DMS53 treated with DMSO at 0.1 percent for 48 hours (cell line): ENCODE measurements around the gene SLC38A8.

Experiments used
- DNase-seq: peaks from one replicate; lab custom pipeline; 2025; ENCODE audit not compliant: unreplicated experiment; lab: John Stamatoyannopoulos, UW

Gene SLC38A8

DNA sequence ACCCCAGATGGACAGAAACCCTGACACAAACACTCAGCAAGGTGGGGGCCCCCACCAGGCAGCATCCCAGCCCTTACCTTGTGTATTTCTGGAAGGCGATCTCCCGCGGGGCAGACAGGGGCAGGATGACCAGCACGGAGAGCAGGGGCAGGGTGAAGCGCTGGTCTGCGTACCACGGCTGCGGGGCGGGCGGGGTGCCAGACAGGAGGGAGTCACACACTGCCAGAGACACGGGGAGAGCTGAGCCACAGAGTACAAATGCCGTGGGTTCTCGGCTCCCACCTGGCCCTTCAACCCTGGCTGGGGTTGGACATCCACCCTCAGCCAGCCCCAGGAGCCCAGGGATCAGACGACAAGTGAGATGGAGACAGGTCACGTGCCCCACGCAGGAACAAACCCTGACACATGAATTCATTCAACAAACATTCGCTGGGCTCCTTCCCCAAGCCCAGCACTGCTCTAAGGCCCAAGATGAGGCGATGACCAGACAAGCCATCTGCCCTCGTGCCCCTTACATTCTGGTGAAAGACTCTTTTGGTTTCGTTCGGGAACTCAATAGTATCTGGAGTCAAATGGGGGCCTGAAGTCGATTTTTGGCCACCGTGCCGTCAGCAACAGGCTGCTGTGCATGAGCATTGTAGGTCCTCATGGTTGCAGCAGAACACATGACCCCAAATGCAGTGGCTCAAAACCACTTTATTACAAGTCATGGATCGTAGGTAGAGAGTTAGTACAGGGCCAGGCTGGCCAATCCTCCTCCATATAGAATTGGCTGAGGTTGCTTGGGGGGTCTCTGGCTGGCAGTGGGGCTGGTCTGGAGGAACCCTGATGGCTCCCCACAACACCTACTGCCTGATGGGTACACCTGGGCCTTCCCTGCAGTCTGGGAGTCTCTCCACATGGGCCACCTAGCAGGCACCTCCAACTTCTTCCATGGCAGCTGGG, 9.1 kb downstream of the SLC38A8 start:
- DNase-seq = no peak

DNA sequence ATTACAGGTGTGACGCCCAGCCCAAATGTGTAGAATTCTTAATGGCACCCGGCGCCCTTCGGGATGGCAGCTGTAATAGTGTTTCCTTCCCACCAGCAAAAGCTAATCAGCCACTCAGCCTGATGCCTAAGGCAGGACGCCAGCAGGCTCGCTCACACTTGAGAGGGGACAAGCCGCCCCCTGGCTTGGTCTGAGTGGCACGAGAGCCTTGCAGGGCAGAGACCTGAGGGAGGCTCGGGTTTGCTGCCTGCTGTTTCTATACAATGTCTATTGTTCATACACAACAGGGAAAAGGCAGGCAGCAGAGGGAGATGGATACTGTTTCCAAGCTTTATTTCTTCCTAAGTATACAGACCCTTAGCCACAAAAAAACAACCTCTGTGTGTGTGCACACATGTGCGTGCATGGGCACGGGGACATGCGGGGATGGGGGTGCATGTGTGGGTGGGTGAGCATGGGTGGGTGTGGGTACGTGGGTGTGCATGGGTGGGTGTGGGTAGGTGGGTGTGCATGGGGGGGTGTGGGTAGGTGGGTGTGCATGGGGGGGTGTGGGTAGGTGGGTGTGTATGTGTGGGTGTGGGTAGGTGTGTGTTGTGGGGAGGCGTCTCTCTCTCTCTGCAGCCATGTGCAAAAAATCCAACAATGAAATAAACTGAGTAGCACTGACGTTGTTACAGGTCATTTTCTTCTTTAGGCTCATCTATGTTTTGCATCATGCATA, 10.0 kb downstream of the SLC38A8 start:
- no peak for DNase-seq

DNA sequence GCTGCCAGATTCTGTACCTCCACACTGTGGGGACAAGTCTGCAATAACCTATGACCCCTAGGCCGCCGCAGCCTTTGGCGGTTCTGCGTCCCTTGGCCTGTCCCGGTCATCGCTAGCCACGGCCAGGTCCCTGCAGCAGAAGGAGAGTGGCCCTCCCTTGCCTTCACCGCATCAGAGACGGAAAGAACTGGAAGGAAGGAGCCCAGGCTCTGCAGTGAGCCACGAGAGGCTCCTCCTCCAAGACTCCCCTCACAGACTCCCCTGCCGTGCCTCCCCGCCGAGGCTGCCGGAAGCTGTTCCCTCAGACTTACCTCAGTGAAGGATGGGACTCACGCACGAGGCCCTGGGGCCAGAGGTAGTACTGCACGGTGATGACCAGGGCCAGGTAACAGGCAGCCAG, 11.0 kb downstream of the SLC38A8 start:
- DNase-seq = no peak

DNA sequence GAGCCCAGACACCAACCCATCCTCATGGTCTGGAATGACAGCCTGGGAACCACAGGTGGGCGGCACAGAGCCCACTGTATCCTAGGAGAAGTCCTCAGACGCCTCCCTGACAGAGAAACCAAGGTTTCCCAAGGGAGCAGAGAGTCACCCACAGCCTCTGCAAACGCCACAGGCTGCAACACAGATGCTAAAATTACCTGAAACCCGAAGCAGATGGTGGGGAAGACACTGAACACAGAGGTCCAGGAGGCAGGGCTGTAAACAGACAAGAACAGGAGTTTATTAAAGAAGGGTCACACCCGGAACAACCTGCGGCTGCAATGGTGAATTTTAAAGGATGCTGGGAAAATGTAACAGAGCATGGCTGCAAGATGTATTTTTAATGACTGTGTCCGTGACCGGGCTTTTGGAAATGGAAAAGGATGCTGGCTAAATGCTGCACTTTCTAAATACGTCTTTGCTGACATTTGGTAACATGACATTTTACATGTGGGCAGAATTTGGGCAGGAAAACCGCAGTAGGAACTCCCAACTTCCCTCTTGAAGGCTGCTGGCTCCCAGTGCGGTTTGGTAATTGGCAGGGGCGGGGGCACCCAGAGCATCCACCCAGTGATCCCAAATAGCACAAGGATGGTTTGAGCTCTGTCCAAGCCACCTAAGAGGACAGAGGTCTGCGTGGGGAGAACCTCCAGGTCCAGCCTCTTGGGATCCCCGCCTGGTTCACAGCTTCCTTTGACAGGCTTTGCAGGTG, 13.1 kb downstream of the SLC38A8 start:
- DNase-seq = no peak

DNA sequence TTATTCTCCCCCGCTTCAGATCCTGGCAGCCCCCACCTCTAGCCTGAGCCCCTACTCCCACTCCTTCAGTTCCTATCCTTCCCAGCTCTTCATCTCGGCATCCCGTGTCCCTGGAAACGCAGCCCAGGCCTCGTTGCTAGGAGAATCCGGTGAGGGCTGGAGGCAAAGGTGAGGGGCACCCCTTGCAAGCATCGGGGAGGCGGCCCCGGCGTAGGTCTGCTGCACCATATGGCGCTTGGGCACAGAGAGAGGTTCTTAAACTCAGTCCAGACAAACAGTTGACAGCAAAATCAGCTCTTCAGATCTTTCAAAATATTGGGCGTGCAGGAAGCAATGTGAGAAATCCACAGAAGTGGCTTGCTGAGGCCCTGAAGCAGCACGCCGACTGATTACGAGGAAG, 15.0 kb downstream of the SLC38A8 start:
- no peak for DNase-seq

GRCh38 chr16:84026606-84027005, 16.0 kb downstream of the SLC38A8 start:
- DNase-seq = no peak

GRCh38 chr16:84024854-84025253, 17.7 kb downstream of the SLC38A8 start:
- no peak for DNase-seq

DNA sequence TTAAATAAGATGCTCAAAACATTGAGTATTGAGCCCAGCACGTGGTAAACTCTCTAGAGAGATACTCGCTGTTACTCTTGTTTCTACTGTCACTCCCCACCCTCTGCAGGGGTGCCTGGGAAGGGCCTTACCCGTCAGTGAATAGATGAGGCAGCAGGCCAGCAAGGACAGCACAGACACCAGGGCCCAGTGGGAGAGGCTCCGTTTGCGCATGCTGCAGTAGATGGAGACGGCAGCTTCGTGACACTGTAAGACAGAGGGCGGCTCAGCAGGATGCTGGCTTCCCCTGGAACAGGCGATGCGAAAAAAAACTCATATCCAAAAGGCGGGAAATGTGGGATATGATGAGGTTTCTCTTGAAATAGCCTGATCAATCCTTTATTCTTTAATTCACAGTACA, 20.0 kb downstream of the SLC38A8 start:
- DNase-seq = no peak

GRCh38 chr16:84021488-84021887, 21.1 kb downstream of the SLC38A8 start:
- DNase-seq = no peak

GRCh38 chr16:84020353-84020752, 22.2 kb downstream of the SLC38A8 start:
- DNase-seq = no peak

- DNase-seq = no peak
These were observed 23.9 kb downstream of the SLC38A8 start for GRCh38 chr16:84018710-84019109.

GRCh38 chr16:84016477-84016876, 26.1 kb downstream of the SLC38A8 start:
- no peak for DNase-seq

- DNase-seq = no peak
These were observed 27.2 kb downstream of the SLC38A8 start for GRCh38 chr16:84015399-84015798.

DNA sequence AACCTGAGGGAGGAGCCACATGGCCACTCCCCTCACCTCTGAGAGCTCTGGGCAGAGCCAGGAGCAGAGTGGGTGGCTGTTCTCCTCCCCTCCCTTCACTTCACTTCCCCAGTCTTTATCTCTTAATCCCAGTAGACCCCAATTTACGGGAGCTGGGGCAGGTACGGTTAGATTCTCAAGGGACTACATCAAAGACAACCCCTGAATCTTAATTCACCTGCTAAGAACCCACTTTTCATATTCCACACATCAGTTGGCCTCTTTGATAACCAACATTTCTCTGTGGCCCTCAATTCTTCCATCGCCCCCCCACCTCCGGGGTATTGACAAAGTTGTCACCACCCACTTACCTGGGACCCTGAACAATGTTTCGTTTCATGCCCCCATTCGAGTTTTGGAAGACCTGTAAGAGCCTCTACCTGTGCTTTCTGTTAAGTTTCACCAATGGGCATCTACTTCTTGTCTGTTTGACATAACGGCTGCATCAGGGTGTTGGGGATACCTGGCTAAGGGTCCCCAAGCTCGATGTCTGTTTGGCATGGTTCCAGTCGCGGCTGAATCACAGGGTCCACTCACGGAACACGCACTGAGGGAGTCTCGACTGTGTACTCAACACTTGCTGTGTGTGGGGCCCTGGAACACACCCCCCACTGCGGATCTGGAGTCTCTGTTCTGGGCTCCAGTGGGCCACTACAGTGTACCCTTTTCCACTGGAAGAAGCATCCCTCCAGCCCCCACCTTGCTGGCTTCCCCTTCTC, 27.8 kb downstream of the SLC38A8 start:
- DNase-seq = no peak

GRCh38 chr16:84013787-84014569, 28.6 kb downstream of the SLC38A8 start:
- DNase-seq = peak; percentile 3

DNA sequence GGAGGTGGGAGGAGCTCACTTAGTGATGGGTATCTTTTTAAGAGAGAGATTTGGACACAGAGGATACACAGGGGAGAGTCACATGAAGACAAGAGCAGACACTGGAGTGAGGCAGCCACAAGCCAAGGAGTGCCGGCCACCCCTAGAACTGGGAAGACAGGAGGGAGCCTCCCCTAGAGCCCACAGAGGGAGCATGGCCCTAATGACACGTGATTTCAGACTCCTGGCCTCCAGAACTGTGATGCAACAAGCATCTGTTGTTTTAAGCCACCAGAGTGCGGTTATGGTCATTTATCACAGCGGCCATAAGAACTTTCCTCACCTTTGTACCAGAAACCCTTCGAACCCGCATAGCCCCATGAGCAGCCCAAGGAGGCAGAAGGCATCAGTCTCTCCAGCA, 33.3 kb downstream of the SLC38A8 start:
- DNase-seq = no peak

DNA sequence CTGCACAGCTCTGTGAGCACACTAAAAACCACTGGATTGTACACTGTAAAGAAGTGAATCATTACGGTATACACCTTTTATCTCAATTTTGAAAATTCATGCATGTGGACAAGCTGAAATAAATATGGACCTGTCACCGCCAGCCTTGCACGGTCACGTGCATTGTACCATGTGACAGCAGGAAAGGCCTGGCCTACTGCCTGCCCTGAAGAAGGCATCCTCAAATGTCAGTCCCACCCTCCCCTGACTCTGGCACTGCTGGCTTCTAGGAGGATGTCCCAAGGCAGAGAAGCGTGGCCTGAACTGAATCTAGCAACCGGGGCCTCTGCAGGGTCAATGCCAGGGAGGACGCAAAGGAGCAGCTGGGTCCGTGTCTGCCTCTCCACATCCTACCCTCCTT, 34.6 kb downstream of the SLC38A8 start:
- no peak for DNase-seq

DNA sequence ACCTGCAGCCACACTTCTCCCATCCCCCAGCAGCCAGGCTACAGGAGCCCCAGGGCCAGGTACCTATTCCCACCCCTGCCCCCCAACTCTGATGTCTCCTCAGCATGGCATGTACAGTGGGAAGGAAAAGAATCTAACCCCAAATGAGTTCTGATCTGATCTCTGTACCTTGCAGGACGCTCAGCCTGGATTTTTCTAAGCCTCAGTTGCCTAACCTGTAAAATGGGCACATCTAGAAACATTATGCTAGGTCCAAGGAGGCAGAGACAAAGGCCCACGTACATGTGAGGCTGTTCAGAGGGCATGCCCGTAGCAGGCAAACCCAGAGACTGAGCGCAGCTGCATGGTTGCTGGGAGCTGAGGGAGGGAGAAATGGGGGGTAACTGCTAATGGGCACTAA, 35.1 kb downstream of the SLC38A8 start:
- DNase-seq = no peak

DNA sequence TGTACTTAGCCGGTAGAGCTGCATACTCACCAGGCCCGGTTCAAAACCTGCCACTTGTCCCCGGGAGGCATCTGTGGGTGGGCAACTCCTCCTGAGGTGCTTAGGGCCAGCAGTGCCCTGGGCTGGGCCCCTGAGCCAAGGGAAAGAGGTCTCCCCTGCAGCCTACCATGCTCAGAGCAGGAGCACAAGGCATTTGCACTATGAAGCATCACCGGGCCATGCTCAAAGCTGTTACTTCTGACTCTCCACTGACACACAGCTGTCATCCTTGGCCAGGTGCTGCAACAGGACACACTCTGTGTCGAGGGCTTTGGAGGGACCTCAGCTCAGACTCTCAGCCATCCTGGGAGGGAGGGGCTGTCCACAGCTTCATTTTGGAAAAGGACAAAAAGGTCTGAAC, 37.2 kb downstream of the SLC38A8 start:
- no peak for DNase-seq

DNA sequence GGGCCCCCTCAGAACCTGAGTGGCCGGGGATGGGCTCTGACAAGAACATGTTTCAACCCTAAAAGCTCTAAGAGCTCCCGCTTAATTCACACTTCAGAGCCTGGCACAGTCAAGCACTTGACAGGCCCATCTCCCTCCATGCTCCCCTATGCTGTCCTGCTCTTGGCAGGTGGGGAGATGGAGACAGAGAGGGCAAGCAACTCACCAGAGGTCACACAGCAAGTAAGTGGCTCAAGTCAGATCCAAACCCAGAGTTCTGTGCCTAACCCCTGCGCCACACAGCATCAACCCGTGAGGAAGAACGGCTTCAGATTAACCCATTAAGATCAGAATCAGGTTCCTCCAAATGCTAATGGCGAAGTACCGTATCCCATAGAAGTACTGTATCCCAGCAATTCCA, 38.2 kb downstream of the SLC38A8 start:
- no peak for DNase-seq
